ENCODE measurements around the gene RPL41.
"Not testable (repeated sequence)": the region's sequence is repeated elsewhere in the genome, so short reads cannot be mapped to it uniquely, and the experiment has no call there.

The RPL41 gene

DNA sequence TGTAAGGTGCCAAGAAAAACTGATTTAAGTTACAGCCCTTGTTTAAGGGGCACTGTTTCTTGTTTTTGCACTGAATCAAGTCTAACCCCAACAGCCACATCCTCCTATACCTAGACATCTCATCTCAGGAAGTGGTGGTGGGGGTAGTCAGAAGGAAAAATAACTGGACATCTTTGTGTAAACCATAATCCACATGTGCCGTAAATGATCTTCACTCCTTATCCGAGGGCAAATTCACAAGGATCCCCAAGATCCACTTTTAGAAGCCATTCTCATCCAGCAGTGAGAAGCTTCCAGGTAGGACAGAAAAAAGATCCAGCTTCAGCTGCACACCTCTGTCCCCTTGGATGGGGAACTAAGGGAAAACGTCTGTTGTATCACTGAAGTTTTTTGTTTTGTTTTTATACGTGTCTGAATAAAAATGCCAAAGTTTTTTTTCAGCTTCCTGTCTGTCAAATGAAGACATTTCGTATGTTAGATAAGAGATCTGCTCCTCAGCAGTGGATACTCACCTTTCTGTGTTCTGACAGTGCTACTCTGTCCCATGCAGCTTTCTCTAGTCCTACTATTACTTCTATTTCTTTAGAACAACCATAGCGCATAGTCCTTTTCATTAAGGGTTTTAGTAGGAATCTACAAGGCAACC lies 13.2 kb upstream of the RPL41 start:
- peak in 3 of 6 experiments; percentile 61 to 74 (median 63) for DNase-seq

DNA sequence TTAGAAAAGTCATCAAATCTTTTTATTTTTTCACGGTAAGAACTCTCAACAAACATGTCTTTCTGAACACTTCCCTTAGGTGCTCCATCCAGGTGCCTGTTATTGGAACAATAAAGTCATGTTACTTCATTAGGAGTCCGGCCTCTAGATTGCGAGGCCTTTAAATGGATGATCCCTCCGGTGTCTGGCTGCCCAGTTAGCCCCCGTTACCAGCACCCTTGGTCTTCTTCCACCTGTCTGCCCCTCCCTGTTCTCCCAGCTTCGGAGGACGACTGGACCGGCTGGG lies 12.7 kb upstream of the RPL41 start:
- DNase-seq = no peak

DNA sequence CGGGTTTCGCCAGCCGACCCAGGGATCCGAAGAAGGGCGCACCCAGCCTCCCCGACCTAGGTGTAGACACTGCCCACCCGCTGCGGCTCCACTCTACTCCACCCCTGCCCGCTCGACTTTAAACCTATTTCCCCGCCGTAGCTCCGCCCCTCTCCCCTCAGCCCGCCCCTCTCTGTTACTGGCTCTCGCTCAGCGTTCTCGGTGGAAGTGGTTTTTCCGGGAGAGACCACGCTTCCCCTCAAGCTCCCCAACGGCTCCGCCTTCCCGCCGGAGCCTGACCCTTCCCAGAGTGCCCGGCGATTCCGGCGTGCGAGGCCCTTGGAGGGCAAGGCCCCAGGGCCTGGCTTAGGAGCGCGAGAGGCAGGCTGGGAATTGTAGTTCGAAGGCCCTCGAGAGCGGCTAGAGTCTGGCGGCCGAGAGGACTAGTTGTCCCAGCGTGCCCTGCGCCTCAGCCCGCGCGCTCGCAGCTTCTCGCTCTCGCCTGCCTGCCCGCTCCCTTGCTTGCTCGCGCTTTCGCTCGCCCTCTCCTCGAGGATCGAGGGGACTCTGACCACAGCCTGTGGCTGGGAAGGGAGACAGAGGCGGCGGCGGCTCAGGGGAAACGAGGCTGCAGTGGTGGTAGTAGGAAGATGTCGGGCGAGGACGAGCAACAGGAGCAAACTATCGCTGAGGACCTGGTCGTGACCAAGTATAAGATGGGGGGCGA lies 12.2 kb upstream of the RPL41 start, which contains the start of gene PA2G4:
PA2G4 (plus strand) TSS at position 451 of the 706 bp plus-strand sequence; CDS start at position 630, 179 bp downstream.
- DNase-seq = peak; percentile 89 to 96 (median 94)

- no peak for DNase-seq
Measured at GRCh38 chr12:56104815-56105608, 11.4 kb upstream of the RPL41 start.

DNA sequence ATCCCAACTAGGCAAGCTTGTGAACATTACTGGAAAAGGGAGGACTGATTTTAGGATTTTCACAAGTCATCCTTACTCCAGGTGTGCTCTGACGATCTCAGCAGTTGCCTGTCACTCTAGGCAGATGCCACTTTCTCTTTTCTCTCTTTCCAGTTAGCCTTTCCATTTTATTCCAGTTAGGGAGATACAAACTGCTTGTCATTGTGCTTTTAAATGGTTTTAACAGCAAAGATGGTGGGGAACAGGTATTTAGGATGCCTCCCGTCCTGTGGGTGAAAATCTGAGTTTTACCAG lies 10.9 kb upstream of the RPL41 start:
- DNase-seq = no peak

GRCh38 chr12:56107242-56107641 lies 9.2 kb upstream of the RPL41 start:
- DNase-seq = no peak

- no peak for DNase-seq
Measured at GRCh38 chr12:56110571-56110970, 5.9 kb upstream of the RPL41 start.

GRCh38 chr12:56114084-56114483 lies 2.3 kb upstream of the RPL41 start:
- DNase-seq = no peak

- no peak for DNase-seq
Measured at GRCh38 chr12:56115329-56115728, 1.1 kb upstream of the RPL41 start.

DNA sequence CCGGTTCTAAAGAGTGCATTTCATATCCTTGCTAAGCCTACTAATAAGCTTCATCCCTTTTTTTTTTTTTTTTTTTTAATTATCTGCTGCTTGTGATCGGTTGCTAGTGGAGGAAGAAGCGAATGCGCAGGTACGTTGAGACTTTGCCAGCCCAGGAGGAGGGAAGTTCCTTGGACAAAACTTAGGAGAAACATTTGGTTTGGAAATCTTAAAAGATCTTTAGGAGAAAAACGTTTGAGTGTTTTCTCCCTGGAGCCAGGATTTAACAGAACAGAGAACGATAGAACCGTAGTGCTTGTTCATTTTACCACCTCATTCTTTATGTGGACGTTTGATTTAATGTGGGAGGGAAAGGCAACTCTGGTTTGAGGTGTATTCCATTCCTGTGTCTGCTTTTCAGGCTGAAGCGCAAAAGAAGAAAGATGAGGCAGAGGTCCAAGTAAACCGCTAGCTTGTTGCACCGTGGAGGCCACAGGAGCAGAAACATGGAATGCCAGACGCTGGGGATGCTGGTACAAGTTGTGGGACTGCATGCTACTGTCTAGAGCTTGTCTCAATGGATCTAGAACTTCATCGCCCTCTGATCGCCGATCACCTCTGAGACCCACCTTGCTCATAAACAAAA lies 761 bp downstream of the RPL41 start:
- DNase-seq = not testable (repeated sequence)

DNA sequence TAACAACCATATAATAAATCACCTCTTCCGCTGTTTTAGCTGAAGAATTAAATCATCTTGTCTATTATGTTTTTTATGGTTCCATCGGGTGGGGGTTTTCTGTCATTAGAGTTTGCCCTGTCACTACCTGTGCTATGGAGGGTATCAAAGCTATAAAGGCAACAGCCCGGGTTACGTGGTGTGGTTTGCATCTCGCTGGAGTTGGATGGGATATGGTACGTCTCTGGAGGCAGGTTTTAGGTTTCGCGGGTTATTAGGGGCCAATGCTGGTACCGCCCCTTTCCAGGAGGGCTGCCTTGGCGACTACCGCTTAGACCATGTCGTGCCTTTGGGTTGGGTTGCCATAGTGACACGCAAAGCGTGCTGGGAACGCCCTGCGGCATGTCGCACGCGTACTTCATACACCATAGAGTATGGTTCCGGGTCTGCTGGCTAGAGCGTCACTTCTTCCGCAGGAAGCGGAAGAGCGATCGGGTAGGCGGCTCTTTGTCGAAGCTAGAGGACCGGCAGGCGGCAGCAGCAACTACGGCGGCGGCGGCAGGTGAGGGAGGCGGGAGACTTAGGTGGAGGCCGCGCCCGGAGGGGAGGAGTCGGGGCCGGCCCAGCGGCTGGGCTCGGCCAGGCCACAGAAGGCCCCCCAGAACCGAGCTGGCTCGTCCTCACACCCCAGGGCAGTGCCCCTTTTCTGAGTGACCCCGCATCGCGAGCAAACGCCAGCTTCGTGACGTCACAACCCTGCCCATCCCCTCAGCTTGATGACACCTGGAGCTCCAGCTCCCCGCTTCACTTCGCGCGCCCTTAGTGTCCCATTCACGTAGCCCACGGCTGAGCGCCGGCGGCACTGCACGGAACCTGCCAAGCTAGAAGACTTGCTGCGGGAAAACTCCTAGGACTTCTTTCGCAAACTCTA lies 1.6 kb downstream of the RPL41 start, which contains the start of gene ZC3H10:
ZC3H10 (plus strand) TSS at position 489 of the 910 bp plus-strand sequence. CDS start 2,297 bp downstream, outside the sequence.
- DNase-seq = peak; percentile 94 to 97 (median 96)

DNA sequence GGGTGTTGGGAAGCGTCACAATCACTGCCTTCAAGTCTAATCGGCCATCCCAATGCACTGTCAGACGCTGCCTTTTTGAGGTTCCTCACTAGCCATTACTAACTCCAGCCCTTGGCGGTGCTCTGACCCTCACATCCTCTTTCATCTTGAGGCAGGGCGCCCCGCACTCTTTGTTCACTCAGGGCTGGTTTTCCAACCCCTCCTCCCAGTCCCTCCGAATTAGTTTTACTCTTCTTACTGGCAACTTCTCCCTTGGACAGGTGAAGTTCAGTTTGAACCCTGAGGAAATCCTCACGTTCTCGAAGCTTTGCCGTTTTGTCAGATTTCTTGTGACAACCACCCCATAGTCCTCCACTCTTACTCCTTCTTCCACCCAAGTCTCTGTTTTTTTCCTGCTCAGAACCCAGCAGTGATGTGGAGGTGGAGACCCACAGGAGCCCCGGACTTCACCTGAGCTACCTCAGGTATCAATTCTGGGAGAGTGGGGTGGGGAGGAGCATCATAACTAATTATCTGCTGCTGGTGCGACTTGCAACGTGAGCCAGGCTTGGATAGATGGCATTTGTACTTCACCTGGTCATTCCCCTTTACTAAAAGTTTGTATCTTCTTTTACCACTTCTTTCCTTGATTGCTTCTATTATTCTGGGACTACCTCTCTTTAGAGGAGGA lies 2.4 kb downstream of the RPL41 start:
- no peak for DNase-seq

- DNase-seq = peak; percentile 24 to 64 (median 56)
Measured at GRCh38 chr12:56119361-56119796, 2.9 kb downstream of the RPL41 start.

DNA sequence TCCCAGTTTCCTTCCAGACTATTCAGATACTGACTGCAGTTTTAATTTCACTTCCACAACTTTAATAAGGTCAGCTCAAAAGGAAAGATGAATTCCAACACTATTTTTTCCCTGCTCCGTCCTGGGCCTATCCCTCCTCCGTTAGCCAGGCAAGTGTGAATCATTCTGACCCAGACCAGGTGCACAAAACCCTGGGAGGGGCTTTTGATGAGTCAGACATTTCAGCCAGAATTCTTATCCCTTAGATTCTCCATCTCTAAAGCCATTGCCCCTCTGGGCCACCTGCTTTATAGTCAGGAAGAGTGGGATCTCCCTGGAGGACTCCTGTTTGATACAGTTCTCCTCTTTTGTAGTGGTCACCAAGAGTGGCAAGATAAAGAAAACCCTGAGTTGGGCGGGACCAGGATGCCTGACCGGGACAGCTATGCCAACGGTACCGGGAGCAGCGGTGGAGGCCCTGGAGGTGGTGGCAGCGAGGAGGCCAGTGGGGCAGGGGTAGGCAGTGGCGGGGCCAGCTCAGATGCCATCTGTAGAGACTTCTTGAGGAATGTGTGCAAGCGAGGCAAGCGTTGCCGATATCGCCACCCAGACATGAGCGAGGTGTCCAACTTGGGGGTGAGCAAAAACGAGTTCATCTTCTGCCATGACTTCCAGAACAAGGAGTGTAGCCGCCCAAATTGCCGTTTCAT lies 3.9 kb downstream of the RPL41 start:
- no peak for DNase-seq

DNA sequence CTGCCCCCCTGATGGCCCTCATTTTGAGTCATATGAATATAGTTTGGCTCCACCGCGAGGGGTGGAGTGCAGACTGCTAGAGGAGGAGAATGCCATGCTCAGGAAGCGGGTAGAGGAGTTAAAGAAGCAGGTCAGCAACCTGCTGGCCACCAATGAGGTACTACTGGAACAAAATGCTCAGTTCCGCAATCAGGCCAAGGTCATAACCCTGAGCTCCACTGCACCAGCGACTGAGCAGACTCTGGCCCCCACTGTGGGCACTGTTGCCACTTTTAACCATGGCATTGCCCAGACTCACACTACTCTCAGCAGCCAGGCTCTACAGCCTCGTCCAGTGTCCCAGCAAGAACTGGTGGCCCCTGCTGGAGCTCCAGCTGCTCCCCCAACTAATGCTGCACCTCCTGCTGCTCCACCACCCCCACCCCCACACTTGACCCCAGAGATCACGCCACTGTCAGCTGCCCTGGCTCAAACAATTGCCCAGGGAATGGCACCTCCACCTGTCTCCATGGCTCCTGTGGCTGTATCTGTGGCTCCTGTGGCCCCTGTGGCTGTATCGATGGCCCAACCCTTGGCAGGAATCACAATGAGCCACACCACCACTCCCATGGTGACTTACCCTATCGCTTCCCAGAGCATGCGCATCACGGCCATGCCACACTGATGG lies 4.9 kb downstream of the RPL41 start:
- DNase-seq = no peak

DNA sequence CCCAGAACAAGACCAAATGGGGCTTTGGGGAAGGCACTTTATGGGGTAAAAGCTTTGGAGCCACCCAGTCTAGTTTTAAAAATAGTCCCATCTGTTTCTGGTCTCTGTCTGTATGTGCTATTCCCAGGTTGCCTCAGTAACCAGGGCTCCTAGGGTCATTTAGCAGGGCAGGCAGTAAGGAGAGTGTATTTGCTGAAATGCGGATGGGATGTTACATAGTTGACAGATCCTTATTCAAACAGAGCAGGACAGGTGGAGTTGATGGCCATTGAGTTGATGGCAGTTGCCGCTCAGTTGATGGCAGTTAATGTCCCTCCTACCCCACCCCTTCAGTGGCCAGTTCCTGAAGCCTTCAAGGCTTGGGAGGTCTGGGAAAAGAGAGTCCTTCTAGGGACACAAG lies 6.2 kb downstream of the RPL41 start:
- DNase-seq = no peak

GRCh38 chr12:56124133-56124532 lies 7.7 kb downstream of the RPL41 start:
- no peak for DNase-seq

DNA sequence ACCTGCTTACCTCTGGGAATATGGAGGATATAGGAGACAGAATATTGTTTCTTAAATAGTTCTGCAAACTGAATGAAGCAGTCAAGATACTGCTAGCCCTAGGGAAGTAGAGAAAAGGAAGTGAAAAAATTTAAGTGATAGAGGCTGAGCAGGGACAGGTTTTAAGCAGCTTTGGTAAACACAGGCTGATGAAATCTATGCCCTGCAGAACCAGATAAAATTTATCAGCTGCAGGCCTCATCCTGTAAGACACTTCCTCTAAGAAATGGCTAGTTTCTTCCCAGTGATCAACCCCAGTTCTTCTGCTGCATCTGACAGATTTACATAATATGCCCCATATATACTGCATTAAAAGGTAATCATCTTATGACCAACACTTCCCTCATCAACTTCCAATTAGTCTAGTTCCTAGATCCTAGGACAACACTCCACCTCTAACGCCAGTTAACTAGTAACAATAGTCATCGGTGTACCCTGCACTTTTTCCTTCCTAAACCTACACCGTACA lies 10.4 kb downstream of the RPL41 start:
- DNase-seq = peak in 1 of 6 experiments; percentile 37

GRCh38 chr12:56127485-56127887 lies 11.1 kb downstream of the RPL41 start:
- DNase-seq = no peak
